Uterus (tissue), 2 donors: Measurements from ENCODE around the gene GRIK1.

Experiments used
- CTCF ChIP-seq, 4 experiments: fragments of 200-600 bp in 2 of 4; fragments of 450-650 bp in 2 of 4; sonication (generic) in 2 of 4; IDR thresholded peaks; one replicate each; pipeline ENCODE4 v1.5.1; 2016 to 2019; ENCODE audit warnings: antibody characterized with exemption in 4 of 4, mild to moderate bottlenecking in 2 of 4, moderate library complexity in 1 of 4
- POLR2A ChIP-seq, 2 donors: fragments of 450-650 bp; IDR thresholded peaks; one replicate each; pipeline ENCODE4 v1.6.1; 2016; ENCODE audit warnings: antibody characterized with exemption in 2 of 2, mild to moderate bottlenecking in 1 of 2, moderate library complexity in 1 of 2

GRCh38 chr21:29606613-29607012, 333.2 kb downstream of the GRIK1 start:
- TF ChIP-seq CTCF (IDR thresholded peaks at IDR 0.05) = no peak
- TF ChIP-seq POLR2A (IDR thresholded peaks at IDR 0.05) = no peak
